Measurements from ENCODE around the gene KRTAP20-4. TPM values are rescaled to one million over a fixed set of nuclear protein-coding genes. Genes with fewer than 3 reads are reported as not detected.

KRTAP20-4 gene
- total RNA-seq, 2 donors from 2014 or later, result not detected

- intact Hi-C loops (cut with DNase I), result no loop called here
- H3K4me1 ChIP-seq, result no peaks in the 10 kb centered on the region
- DNase-seq, result no peak
Measured at GRCh38 chr21:30592140-30592539, 28.3 kb upstream of the KRTAP20-4 start, which contains the start of gene KRTAP6-3. Gene KRTAP6-3 (plus strand): TSS chr21:30592440. CDS start chr21:30592446, 6 bp downstream.

GRCh38 chr21:30598802-30599201 lies 21.6 kb upstream of the KRTAP20-4 start, which contains the start of gene KRTAP6-2:
Gene KRTAP6-2 (minus strand): TSS chr21:30598902. CDS start chr21:30598874, 28 bp downstream.
- DNase-seq, result no peak
- no peak for TF ChIP-seq CTCF (IDR thresholded peaks at IDR 0.05)
- Histone ChIP-seq H3K27ac (no peak within 1 kb of the TSS), H3K9me3 (no peaks in the 10 kb centered on the region), H3K9ac (ENCODE audit: low read depth in 2 of 2, low read length in 2 of 2) (no peak within 1 kb of the TSS), H3K36me3 (no peaks in the 10 kb centered on the region), H3K27me3 (no peaks in the 10 kb centered on the region), H3K4me1 (no peaks in the 10 kb centered on the region), H3K4me3 (no peak within 1 kb of the TSS)
- intact Hi-C loops (cut with DNase I), result no loop called here

More at GRCh38 chr21:30592140-30592539, 28.3 kb upstream of the KRTAP20-4 start, which contains the start of gene KRTAP6-3:
- no peaks in the 10 kb centered on the region for H3K27me3 ChIP-seq
- no peaks in the 10 kb centered on the region for H3K36me3 ChIP-seq
- H3K27ac ChIP-seq, result no peak within 1 kb of the TSS
- no peak for TF ChIP-seq CTCF (IDR thresholded peaks at IDR 0.05)
- no peaks in the 10 kb centered on the region for H3K9me3 ChIP-seq
- H3K9ac ChIP-seq (ENCODE audit: low read depth in 2 of 2, low read length in 2 of 2), result no peak within 1 kb of the TSS
- H3K4me3 ChIP-seq, result no peak within 1 kb of the TSS

GRCh38 chr21:30600787-30601186 lies 19.6 kb upstream of the KRTAP20-4 start, which contains the start of gene KRTAP22-1:
Gene KRTAP22-1 (plus strand): TSS chr21:30601087.
- H3K27me3 ChIP-seq, result no peaks in the 10 kb centered on the region
- intact Hi-C loops (cut with DNase I), result no loop called here

GRCh38 chr21:30605968-30606367 lies 14.5 kb upstream of the KRTAP20-4 start:
- no peaks in the 10 kb centered on the region for H3K27me3 ChIP-seq
- H3K36me3 ChIP-seq, result no peaks in the 10 kb centered on the region
- TF ChIP-seq CTCF (IDR thresholded peaks at IDR 0.05), result no peak
- intact Hi-C loops (cut with DNase I), result no loop called here
- no peak overlapping the region for H3K27ac ChIP-seq
- H3K4me1 ChIP-seq, result no peaks in the 10 kb centered on the region
- peaks cover 2% of the 10 kb centered on the region for H3K9me3 ChIP-seq
- H3K9ac ChIP-seq (ENCODE audit: low read depth in 2 of 2, low read length in 2 of 2), result no peak overlapping the region
- H3K4me3 ChIP-seq, result no peak overlapping the region
- no peak for DNase-seq

More at GRCh38 chr21:30600787-30601186, 19.6 kb upstream of the KRTAP20-4 start, which contains the start of gene KRTAP22-1:
- Histone ChIP-seq H3K36me3 (no peaks in the 10 kb centered on the region), H3K4me1 (no peaks in the 10 kb centered on the region), H3K9me3 (no peaks in the 10 kb centered on the region), H3K4me3 (no peak within 1 kb of the TSS), H3K27ac (no peak within 1 kb of the TSS), H3K9ac (ENCODE audit: low read depth in 2 of 2, low read length in 2 of 2) (no peak within 1 kb of the TSS)
- no peak for TF ChIP-seq CTCF (IDR thresholded peaks at IDR 0.05)
- no peak for DNase-seq

GRCh38 chr21:30612132-30612531 lies 8.3 kb upstream of the KRTAP20-4 start:
- Histone ChIP-seq H3K27me3 (no peaks in the 10 kb centered on the region), H3K27ac (no peak overlapping the region), H3K4me3 (no peak overlapping the region), H3K9me3 (peaks cover 2% of the 10 kb centered on the region), H3K4me1 (no peaks in the 10 kb centered on the region), H3K36me3 (no peaks in the 10 kb centered on the region), H3K9ac (ENCODE audit: low read depth in 2 of 2, low read length in 2 of 2) (no peak overlapping the region)
- intact Hi-C loops (cut with DNase I), result no loop called here
- DNase-seq, result no peak
- TF ChIP-seq CTCF (IDR thresholded peaks at IDR 0.05), result no peak
